ENCODE results near the gene OCA2. TPM values are rescaled to one million over a fixed set of nuclear protein-coding genes. Genes with fewer than 3 reads are reported as not detected.

OCA2 gene
- total and polyA plus RNA-seq, 2 of the 4 experiments (the other 2 are of a cell fraction): under 0.01 to 0.03 TPM

GRCh38 chr15:27845535-27846369 lies 253.4 kb downstream of the OCA2 start:
- Histone ChIP-seq H2BK15ac (ENCODE audit: low read depth, low read length) (no peak overlapping the region), H4K5ac (ENCODE audit: low read depth, low read length) (no peak overlapping the region), H3K9me3 (ENCODE audit: control insufficient read depth, insufficient read depth, low read length) (peaks cover 39% of the 10 kb centered on the region), H3K23ac (ENCODE audit: low read depth, low read length) (no peak overlapping the region), H4K8ac (ENCODE audit: low read depth in 2 of 2, low read length in 2 of 2) (no peak overlapping the region), H3K4me2 (ENCODE audit: low read depth, low read length) (no peak overlapping the region), H2BK120ac (ENCODE audit: low read depth, low read length) (no peak overlapping the region), H3K79me1 (ENCODE audit: low read depth in 1 of 2, low read length in 2 of 2) (no peaks in the 10 kb centered on the region), H3K14ac (replicated peaks; ENCODE audit: low read depth, low read length) (no peak overlapping the region), H3K4me3 (ENCODE audit: insufficient read depth, low read depth, low read length) (no peak overlapping the region), H2AFZ (replicated peaks; ENCODE audit: low read length, poor library complexity) (no peak overlapping the region), H3K9ac (ENCODE audit: low read depth, low read length) (no peak overlapping the region), H2BK5ac (ENCODE audit: low read depth, low read length, poor library complexity, severe bottlenecking) (no peak overlapping the region), H3K27me3 (ENCODE audit: control insufficient read depth, insufficient read depth, low read length) (no peaks in the 10 kb centered on the region), H3K27ac (ENCODE audit: insufficient read depth, low read length) (no peak overlapping the region), H3K4ac (ENCODE audit: low read depth, low read length) (0 out of 2 replicates have a peak overlapping the region, but pooled peaks have one; percentile 19), H2AK9ac (replicated peaks; ENCODE audit: low read depth, low read length, poor library complexity) (no peak overlapping the region), H3K56ac (ENCODE audit: extremely low read depth, insufficient read depth, low read length) (no peak overlapping the region), H3K36me3 (ENCODE audit: control insufficient read depth, insufficient read depth, low read length) (no peaks in the 10 kb centered on the region), H4K20me1 (ENCODE audit: insufficient read depth, low read length) (no peaks in the 10 kb centered on the region), H3K9me1 (ENCODE audit: insufficient read depth, low read length) (no peaks in the 10 kb centered on the region), H2BK20ac (ENCODE audit: low read depth, low read length) (no peak overlapping the region), H3K4me1 (ENCODE audit: control insufficient read depth, insufficient read depth, low read length) (no peaks in the 10 kb centered on the region), H3K18ac (ENCODE audit: low read depth, low read length) (no peak overlapping the region), H2AK5ac (ENCODE audit: low read depth, low read length) (no peak overlapping the region), H4K91ac (ENCODE audit: insufficient read depth, low read depth, low read length) (no peak overlapping the region)
- ATAC-seq (ENCODE audit: low read depth) (no peak), DNase-seq (no peak)
- dilution Hi-C loops (cut with HindIII; ENCODE audit: low sequenced_read_pairs, unreplicated experiment) (no loop called here), intact Hi-C loops (cut with micrococcal nuclease) (no loop called here), in situ Hi-C loops (cut with MboI; ENCODE audit: low sequenced_read_pairs) (no loop called here)
- 89% methylated on average over 6 of the region's 21 CpGs; no CpG with 5 or more reads in 1 of the 2 experiments for WGBS, 2 experiments (ENCODE audit: extremely low coverage in 2 of 2, insufficient read length in 1 of 2)
- CTCF ChIA-PET: interaction anchor here (1.0 kb wide), 1 partner anchor 8 kb away, joined by 6 read pairs; no protein-coding TSS in a partner anchor
- TF ChIP-seq RAD21 (IDR thresholded peaks at IDR 0.05; ENCODE audit: low read length) (no peak), BHLHE40 (IDR thresholded peaks at IDR 0.05; ENCODE audit: low read depth, low read length) (no peak), MXI1 (IDR thresholded peaks at IDR 0.05; ENCODE audit: borderline replicate concordance, low read depth, low read length) (no peak), MAZ (IDR thresholded peaks at IDR 0.05; ENCODE audit: borderline replicate concordance, low read depth, low read length) (no peak), CEBPB (IDR thresholded peaks at IDR 0.05; ENCODE audit: low read depth, low read length) (no peak), USF2 (IDR thresholded peaks at IDR 0.05; ENCODE audit: low read depth, low read length) (no peak), RFX5 (IDR thresholded peaks at IDR 0.05; ENCODE audit: low read depth, low read length) (no peak), SMC3 (IDR thresholded peaks at IDR 0.05; ENCODE audit: low read depth, low read length) (no peak), MAFK (IDR thresholded peaks at IDR 0.05; ENCODE audit: low read depth, low read length) (no peak), CTCF (conservative IDR thresholded peaks at IDR 0.05; ENCODE audit: low read depth, low read length) (no peak), POLR2A (IDR thresholded peaks at IDR 0.05; ENCODE audit: low read depth, low read length) (no peak), RCOR1 (IDR thresholded peaks at IDR 0.05; ENCODE audit: insufficient replicate concordance, low read length) (no peak), ELK1 (IDR thresholded peaks at IDR 0.05; ENCODE audit: borderline replicate concordance, low read depth, low read length) (no peak)
- POLR2A ChIA-PET (ENCODE audit: unreplicated experiment): no interaction called here
- BruUV-seq (replicated peaks): no TSS peak

Measured in IMR-90 (cell line).